SK-N-DZ (cell line): ENCODE measurements around the gene AATK.

Source experiments
- DNase-seq: peaks from one replicate; pipeline ENCODE4 v3.0.0-alpha.2; 2015; ENCODE audit warnings: low spot score

The AATK gene

GRCh38 chr17:81113158-81113724 is 52.8 kb downstream of the AATK start:
- no peak for DNase-seq

- DNase-seq = no peak
These were observed 53.6 kb downstream of the AATK start for GRCh38 chr17:81112450-81112849.

- no peak for DNase-seq
These were observed 55.0 kb downstream of the AATK start for GRCh38 chr17:81111066-81111465.

GRCh38 chr17:81110488-81111040 is 55.5 kb downstream of the AATK start:
- DNase-seq = no peak

GRCh38 chr17:81109957-81110356 is 56.1 kb downstream of the AATK start:
- no peak for DNase-seq

- no peak for DNase-seq
These were observed 57.8 kb downstream of the AATK start for GRCh38 chr17:81108220-81108619.

- DNase-seq = no peak
These were observed 59.3 kb downstream of the AATK start for GRCh38 chr17:81106716-81107115.

- DNase-seq = no peak
These were observed 62.6 kb downstream of the AATK start for GRCh38 chr17:81103379-81103778.

- no peak for DNase-seq
These were observed 63.2 kb downstream of the AATK start for GRCh38 chr17:81102869-81103268.

- no peak for DNase-seq
These were observed 63.7 kb downstream of the AATK start for GRCh38 chr17:81102352-81102751.

GRCh38 chr17:81101614-81102306 is 64.3 kb downstream of the AATK start:
- peak; percentile 88 for DNase-seq

- no peak for DNase-seq
These were observed 65.4 kb downstream of the AATK start for GRCh38 chr17:81100668-81101067.

- DNase-seq = no peak
These were observed 66.1 kb downstream of the AATK start for GRCh38 chr17:81099888-81100287.

GRCh38 chr17:81097943-81098308 is 68.1 kb downstream of the AATK start:
- DNase-seq = no peak

- peak; percentile 76 for DNase-seq
These were observed 68.7 kb downstream of the AATK start for GRCh38 chr17:81097134-81097942.

- no peak for DNase-seq
These were observed 69.3 kb downstream of the AATK start for GRCh38 chr17:81096741-81097133.

GRCh38 chr17:81095383-81095762 is 70.6 kb downstream of the AATK start:
- DNase-seq = peak; percentile 55

- DNase-seq = peak; percentile 67
These were observed 71.3 kb downstream of the AATK start for GRCh38 chr17:81094509-81095382.

GRCh38 chr17:81093619-81094508 is 72.2 kb downstream of the AATK start:
- DNase-seq = no peak

GRCh38 chr17:81092518-81093095 is 73.4 kb downstream of the AATK start:
- no peak for DNase-seq
